ENCODE results near the gene ZNF135. TPM values are rescaled to one million over a fixed set of nuclear protein-coding genes. Genes with fewer than 3 reads are reported as not detected.

Gene ZNF135
- total and polyA plus RNA-seq, 2 of the 13 experiments (the other 11 are each of a cell fraction or from before 2014, with no cell fraction given): not detected

DNA sequence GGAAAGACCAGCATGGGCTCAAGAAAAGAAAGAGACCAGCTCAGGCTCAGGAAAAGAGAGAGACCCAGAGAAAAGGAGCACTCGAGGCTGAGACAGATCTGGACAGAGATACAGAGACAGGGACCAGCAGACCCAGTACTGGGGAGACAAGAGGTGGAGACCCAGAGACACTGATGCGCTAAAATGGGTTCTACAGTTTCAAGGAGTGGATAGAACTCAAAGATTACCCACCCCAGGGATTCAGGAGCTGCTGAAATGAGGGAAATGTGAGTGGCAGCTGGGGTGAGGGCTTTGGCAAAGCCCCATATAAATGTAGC, 39.6 kb downstream of the ZNF135 start:
- intact Hi-C loops (cut with micrococcal nuclease; ENCODE audit: unreplicated experiment) (no loop called here), in situ Hi-C loops (cut with HindIII; ENCODE audit: extremely low pct_ligation_motif_present, low pct_unique_long_range_greater_than_20kb) (no loop called here)
- Histone ChIP-seq H3K79me2 (ENCODE audit: insufficient read depth, low read length) (no peaks in the 10 kb centered on the region), H3K9ac (ENCODE audit: insufficient read depth, low read depth, low read length) (no peak overlapping the region), H3K9me3 (ENCODE audit: low read length) (peaks cover 91% of the 10 kb centered on the region), H3K36me3 (replicated peaks in 1 of 2; ENCODE audit: control insufficient read depth in 1 of 2, insufficient read depth in 2 of 2, low read length in 2 of 2) (no peaks in the 10 kb centered on the region), H2AFZ (ENCODE audit: low read length) (no peak overlapping the region), H3K27me3 (ENCODE audit: control insufficient read depth in 1 of 2, insufficient read depth in 2 of 2, low read length in 2 of 2) (no peaks in the 10 kb centered on the region), H3K4me1 (ENCODE audit: insufficient read depth, low read length) (no peaks in the 10 kb centered on the region), H3K4me3 (replicated peaks in 1 of 3; ENCODE audit: insufficient read depth in 1 of 3, low read depth in 2 of 3, low read length in 3 of 3) (no peak overlapping the region), H3K27ac (ENCODE audit: extremely low read length, insufficient read depth, low read length) (no peak overlapping the region), H4K20me1 (ENCODE audit: insufficient read depth, low read length) (no peaks in the 10 kb centered on the region), H3K4me2 (ENCODE audit: low read depth, low read length) (no peak overlapping the region)
- ATAC-seq (no peak), FAIRE-seq (no peak), DNase-seq (ENCODE audit: low spot score) (no peak)
- ChIA-PET POLR2A (no interaction called here), CTCF (ENCODE audit: low intra/inter-chr PET ratio, low total read pairs) (no interaction called here)
- WGBS (ENCODE audit: low lambda C conversion rate): 29% methylated on average over 2 of the region's 2 CpGs
- no TSS peak for BruUV-seq (replicated peaks)
- TF ChIP-seq PHF8 (CRISPR knock-in tag; IDR thresholded peaks at IDR 0.05): no peak
- TF ChIP-seq, protein P1, sequence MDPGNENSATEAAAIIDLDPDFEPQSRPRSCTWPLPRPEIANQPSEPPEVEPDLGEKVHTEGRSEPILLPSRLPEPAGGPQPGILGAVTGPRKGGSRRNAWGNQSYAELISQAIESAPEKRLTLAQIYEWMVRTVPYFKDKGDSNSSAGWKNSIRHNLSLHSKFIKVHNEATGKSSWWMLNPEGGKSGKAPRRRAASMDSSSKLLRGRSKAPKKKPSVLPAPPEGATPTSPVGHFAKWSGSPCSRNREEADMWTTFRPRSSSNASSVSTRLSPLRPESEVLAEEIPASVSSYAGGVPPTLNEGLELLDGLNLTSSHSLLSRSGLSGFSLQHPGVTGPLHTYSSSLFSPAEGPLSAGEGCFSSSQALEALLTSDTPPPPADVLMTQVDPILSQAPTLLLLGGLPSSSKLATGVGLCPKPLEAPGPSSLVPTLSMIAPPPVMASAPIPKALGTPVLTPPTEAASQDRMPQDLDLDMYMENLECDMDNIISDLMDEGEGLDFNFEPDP (CRISPR knock-in tag; conservative IDR thresholded peaks at IDR 0.05): no peak
- TF ChIP-seq, protein P2, sequence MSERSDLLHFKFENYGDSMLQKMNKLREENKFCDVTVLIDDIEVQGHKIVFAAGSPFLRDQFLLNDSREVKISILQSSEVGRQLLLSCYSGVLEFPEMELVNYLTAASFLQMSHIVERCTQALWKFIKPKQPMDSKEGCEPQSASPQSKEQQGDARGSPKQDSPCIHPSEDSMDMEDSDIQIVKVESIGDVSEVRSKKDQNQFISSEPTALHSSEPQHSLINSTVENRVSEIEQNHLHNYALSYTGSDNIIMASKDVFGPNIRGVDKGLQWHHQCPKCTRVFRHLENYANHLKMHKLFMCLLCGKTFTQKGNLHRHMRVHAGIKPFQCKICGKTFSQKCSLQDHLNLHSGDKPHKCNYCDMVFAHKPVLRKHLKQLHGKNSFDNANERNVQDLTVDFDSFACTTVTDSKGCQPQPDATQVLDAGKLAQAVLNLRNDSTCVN (CRISPR knock-in tag; IDR thresholded peaks at IDR 0.05; ENCODE audit: borderline replicate concordance): no peak
- TF ChIP-seq, protein P3, sequence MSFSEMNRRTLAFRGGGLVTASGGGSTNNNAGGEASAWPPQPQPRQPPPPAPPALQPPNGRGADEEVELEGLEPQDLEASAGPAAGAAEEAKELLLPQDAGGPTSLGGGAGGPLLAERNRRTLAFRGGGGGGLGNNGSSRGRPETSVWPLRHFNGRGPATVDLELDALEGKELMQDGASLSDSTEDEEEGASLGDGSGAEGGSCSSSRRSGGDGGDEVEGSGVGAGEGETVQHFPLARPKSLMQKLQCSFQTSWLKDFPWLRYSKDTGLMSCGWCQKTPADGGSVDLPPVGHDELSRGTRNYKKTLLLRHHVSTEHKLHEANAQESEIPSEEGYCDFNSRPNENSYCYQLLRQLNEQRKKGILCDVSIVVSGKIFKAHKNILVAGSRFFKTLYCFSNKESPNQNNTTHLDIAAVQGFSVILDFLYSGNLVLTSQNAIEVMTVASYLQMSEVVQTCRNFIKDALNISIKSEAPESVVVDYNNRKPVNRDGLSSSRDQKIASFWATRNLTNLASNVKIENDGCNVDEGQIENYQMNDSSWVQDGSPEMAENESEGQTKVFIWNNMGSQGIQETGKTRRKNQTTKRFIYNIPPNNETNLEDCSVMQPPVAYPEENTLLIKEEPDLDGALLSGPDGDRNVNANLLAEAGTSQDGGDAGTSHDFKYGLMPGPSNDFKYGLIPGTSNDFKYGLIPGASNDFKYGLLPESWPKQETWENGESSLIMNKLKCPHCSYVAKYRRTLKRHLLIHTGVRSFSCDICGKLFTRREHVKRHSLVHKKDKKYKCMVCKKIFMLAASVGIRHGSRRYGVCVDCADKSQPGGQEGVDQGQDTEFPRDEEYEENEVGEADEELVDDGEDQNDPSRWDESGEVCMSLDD (CRISPR knock-in tag; IDR thresholded peaks at IDR 0.05; ENCODE audit: borderline replicate concordance): no peak
- TF ChIP-seq ARID4A (CRISPR knock-in tag; IDR thresholded peaks at IDR 0.05; ENCODE audit: borderline replicate concordance): no peak
- TF ChIP-seq LRRFIP1 (CRISPR knock-in tag; conservative IDR thresholded peaks at IDR 0.05): no peak
- no peak for TF ChIP-seq ZNF839 (CRISPR knock-in tag; IDR thresholded peaks at IDR 0.05; ENCODE audit: borderline replicate concordance)
- no peak for TF ChIP-seq CREM (IDR thresholded peaks at IDR 0.05)
- no peak for TF ChIP-seq CREM (CRISPR knock-in tag; IDR thresholded peaks at IDR 0.05)
- TF ChIP-seq POGZ (CRISPR knock-in tag; IDR thresholded peaks at IDR 0.05): no peak
- TF ChIP-seq, protein P4, sequence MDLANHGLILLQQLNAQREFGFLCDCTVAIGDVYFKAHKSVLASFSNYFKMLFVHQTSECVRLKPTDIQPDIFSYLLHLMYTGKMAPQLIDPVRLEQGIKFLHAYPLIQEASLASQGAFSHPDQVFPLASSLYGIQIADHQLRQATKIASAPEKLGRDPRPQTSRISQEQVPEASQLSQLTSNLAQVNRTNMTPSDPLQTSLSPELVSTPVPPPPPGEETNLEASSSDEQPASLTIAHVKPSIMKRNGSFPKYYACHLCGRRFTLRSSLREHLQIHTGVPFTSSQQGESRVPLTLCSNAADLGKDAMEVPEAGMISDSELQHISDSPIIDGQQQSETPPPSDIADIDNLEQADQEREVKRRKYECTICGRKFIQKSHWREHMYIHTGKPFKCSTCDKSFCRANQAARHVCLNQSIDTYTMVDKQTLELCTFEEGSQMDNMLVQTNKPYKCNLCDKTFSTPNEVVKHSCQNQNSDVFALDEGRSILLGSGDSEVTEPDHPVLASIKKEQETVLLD (CRISPR knock-in tag; IDR thresholded peaks at IDR 0.05; ENCODE audit: low read depth): no peak

Measured in HepG2 (cell line).